Pulmonary artery endothelial cell (primary cell): ENCODE results near the gene PTF1A. TPM values are rescaled to one million over a fixed set of nuclear protein-coding genes. Genes with fewer than 3 reads are reported as not detected.

Source experiments
- DNase-seq: peaks from one replicate; pipeline ENCODE4 v3.0.0-alpha.2; 2011; ENCODE audit warnings: low read depth, low spot score
- total RNA-seq: library from RNA; depleted of rRNA; stranded (reverse); fragments of >200 nt; gene quantifications from 2 replicates; pipeline ENCODE4 v1.2.3, GENCODE V29; 2014

The PTF1A gene, protein sequence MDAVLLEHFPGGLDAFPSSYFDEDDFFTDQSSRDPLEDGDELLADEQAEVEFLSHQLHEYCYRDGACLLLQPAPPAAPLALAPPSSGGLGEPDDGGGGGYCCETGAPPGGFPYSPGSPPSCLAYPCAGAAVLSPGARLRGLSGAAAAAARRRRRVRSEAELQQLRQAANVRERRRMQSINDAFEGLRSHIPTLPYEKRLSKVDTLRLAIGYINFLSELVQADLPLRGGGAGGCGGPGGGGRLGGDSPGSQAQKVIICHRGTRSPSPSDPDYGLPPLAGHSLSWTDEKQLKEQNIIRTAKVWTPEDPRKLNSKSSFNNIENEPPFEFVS
- total RNA-seq = not detected in 2 replicates

DNA sequence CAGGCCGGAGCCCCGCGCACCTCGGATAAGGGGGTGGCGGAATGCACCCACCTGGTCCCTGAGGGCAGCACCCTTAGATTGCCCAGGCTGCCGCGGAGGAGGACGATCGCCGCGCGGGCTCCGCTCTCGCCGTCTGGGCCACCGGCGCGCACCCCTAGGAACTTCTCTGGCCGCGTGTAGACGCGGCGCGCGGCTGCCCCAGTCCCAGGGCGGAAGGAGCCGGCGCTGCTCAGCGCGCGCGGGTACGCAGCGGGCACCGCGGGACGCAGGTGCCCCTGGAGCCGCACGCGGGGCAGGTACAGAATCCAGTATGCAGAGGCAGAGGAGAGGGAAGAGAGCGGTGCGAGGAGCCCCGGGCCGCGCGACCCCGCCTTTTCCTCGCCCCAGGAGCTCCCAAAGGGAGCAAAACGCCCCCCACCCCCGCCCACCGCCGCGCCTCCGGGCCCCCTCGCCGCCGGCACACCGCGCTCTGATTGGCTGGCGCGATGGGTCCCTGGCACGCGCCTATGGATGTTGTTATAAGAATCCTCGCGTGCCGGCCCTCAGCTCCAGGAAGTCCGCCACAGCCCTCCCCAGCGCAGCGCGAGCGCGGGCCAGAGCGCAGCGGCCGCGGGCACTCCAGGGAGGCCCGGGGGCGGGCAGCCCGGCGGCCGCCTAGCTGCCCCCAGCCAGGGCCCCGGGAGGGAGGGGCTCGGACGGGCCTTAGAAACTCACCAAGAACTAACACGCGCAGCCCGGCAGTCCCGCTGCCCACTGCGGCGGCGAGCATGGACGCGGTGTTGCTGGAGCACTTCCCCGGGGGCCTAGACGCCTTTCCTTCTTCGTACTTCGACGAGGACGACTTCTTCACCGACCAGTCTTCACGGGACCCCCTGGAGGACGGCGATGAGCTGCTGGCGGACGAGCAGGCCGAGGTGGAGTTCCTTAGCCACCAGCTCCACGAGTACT lies at the start of gene PTF1A:
Gene PTF1A, plus strand, starts transcription at position 549 of the 948 bp plus-strand sequence. Its CDS starts 219 bp downstream, at position 768.
- no peak for DNase-seq

DNA sequence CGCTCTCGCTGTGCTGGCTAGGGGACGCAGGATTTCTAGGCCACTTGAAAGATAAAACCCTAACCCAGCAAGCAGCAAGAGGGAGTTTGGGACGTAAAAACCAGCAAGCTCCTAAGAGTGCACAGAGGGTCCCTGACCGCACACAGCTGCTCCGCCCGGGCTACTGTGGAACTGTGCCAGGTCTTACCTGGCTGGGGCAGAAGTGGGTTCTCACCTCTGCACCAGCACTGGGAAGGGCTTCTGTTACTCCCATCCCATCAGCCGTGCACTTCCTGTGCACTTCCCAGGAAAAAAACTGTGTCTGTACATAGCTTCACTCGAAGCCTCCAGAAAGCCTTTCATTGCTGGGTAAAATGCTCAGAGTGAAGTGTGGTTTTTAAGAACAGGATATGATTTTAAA lies 45.9 kb upstream of the PTF1A start:
- no peak for DNase-seq

DNA sequence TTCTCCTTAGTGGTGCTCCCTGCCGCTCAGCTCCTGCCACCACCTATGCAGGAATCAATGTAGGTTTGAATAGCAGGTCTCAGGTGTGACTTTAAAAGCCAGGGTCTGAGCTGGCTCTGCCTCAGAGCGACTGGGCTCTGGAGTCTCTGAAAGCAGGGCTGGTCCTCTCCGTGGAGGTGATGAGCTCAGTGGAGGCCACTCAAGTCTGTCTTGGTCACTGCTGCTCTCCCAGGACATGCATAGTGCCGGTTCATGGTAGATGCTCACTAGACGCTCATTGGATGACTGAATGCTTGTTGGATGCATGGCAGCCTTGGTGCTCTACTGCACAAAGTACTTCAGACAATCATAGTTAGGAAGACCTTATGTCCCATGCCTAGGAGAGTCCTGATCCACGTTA lies 45.1 kb upstream of the PTF1A start:
- no peak for DNase-seq

DNA sequence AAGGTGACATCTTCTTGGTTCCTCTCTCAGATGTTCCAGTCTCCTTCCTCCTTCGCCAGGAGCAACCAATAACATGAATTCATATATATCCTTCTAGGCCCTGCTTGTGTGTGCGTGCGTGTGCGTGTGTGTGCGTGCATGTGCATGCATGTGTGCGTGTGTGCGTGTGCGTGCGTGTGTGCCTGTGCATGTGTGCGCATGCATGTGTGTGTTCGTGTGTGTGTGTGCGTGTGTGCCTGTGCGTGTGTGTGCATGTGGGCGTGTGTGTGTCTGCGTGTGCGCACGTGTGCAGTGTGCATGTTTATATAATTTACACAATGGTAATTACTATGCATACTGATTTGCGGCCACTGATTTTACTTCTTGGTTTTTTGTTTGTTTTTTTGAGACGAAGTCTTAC lies 43.9 kb upstream of the PTF1A start:
- DNase-seq = no peak

DNA sequence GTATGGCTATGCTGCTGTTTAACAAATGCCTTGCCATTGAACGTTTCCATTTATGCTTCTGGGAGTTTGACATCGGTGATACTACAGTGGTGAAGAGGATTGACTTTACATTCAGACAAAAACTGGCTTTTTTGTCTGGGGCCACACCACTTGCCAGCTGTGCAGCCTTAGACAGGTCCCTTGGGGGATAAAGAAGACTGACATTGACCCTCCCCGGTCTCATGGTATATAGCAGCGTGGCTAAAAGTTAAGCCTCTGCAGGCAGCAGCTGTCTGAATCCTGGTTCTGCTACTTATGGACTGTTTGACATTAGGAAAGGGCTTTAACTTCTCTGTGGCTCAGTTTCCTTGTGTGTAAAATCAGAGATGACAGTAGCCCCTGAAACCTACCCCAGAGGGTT lies 42.0 kb upstream of the PTF1A start:
- no peak for DNase-seq

DNA sequence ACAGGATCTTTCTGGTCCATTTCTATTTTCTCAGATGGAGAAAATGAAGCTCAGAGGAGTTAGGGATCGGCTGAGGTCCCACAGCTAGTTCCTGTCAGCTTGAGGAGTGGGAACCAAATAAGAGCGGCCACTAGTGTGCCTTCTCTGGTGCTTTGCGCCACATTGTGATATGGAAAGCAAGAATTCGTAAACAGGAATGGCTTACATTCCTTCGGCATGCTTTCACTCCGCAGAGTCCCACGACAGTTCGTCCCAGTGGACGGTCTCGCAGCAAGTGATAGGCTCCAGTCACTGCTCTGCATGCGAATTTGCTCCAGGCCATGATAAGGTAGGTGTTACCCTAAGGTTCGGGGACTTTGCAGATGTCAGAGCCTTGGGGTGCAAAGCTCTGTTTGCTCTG lies 41.5 kb upstream of the PTF1A start:
- DNase-seq = no peak

DNA sequence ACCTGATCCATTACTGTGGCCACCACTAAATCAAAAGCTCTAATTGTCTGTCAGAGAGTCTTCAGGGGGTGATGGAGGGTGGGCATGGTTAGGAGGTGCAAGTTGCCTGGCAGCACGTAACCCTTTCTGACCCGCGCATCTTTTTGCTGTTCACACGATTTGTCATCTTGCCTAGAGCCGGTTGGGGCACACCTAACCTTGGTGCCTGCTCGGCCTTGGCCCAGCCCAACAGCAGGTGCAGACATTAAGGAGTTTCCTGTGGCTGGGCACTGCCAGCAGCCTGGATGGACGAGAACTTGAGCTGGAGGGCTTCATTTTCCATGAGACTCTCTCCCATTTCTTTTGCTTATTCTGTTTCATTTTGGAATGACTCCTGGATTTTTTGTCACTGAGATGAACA lies 41.0 kb upstream of the PTF1A start:
- no peak for DNase-seq

DNA sequence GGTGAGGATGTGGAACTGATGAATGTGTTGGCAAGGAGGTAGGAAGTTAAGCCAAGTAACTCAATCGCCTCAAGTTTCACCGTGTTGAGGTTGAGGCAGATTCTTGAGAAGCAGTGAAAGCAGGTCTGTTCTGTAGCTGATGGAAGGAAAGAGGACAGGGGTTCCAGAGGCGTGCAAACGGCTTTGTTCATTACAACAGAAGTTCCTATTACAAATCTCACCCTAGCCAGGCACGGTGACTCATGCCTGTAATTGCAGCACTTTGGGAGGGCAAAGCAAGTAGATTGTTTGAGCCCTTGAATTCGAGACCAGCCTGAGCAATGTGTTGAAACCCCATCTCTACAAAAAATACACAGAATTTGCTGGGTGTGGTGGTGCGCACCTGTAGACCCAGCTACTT lies 36.9 kb upstream of the PTF1A start:
- no peak for DNase-seq

DNA sequence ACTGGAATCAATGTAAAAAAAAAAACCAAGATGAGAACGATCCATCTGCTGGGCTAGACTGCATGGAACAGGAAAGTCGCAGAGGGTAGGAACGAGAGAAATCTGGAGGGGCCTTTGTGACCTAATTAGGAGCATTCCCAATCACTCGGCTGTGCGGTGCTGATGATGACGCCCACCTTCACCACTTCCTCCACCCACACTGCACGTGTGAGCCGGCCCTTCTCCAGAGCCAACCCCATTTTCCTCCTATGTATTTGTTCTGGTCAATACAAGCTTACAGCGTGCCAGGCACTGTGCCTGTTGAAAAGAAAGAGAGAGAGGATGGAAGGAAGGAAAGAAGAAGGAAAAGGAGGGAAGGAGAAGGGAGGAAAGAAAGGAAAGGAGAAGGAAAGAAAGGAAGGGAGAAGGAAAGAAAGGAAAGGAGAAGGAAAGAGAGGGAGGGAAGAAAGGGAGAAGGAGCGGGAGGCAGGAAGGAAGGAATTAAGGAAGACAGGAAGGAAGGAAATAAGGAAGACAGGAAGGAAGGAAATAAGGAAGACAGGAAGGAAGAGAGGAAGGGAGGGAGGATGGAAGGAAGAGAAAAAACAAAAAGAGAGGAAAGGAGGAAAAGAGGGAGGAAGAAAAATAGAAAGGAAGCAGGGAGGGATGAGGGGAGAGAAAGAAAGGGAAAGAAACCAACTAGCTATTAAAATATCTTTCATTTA lies 35.5 kb upstream of the PTF1A start:
- DNase-seq = no peak

DNA sequence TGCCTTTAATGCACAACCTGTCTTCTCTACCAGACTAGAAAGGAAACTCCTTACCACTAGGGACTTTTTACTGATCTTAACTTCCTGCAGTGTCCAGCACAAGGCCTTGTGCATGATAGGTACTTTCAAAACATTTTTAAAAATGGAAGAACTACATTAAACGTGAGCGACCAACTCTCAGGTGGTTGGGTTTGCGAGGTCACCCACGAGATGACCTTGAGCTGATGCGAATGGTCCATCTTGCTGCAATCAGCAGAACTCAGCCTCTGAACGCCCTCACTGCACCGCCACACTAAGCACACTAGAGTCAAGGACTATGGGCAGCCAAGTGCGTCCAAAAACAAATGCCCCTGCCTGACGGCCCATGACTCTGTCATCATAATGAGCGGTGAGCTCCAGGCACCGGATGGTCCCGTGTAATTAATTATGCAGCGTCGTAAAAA lies 34.9 kb upstream of the PTF1A start:
- no peak for DNase-seq

DNA sequence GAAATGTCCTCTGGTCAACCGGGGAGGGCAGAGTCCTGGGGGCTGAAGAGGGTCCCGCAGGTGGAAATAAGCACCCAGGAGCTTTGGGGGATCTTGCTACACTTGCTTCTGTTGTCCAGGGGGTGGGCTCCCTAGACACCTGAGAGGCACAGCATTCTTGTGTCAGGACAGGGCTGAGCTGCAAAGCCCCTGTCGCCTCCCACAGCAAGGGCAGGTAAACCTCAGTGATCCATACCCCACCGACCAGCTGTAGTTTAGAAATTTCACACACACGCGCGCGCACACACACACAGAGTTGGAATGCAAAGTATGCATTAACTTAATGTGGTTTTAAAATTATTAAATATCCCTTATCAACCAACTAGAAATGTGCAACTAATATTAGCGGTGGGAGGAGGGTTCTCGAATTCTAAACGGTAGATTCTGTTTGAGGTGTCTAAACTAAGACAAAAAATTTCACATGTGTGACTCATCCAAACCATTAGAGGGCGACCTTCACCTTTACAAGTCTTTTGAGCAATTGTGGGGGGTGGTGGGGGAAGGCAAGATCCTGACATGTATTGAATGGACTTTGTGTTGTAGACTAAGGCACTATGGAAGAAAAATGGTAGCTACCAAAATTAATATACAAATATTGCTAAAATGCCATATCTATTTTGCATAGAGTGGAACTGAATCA lies 34.3 kb upstream of the PTF1A start:
- DNase-seq = no peak

DNA sequence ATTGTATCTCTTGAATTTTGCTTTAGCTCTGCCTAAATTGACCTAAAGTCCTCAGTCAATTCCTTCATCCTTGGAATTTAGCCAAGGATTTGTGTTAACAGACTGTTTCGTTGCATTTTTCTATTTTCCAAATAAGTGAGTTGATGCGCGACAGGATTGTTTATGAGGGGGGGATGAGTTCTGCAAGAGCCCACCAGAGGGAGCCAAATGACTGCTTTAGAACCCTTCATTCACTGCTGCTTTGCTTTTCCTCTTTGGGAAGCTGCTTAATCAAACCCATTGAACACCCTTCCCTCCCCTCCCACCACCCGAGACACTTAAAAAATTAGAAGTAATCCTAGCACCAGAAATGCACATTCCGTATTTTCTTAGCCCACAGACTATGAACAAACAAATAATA lies 33.7 kb upstream of the PTF1A start:
- peak; percentile 10 for DNase-seq

DNA sequence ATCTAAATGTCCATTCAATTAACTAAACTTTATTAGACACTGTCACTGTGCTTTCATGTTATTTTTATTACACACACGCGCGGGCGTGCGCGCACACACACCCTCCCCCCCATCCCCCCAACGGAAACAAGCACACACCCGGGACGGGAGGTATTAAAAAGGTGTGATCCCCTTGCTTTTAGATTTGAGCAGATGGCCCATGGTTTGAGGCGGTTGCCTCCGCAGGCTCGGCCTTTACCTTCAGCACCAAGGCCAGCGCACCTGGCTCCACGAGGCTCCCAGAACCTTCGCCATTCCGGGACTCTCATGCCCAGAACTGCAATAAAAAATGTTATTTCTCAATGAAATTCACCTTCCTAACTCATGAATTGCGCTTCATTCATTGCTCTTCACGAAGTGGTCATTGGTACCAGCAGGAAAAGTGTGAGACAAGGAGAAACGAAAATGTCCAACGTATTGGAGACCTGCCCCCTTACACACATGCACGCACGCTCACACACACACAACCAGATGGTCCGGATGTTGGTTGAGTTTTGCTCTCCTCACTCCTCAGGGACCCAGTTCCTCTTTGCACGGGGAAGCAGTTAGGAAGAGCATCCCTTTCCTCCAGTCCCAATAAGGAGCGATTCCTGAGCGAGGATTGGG lies 20.8 kb upstream of the PTF1A start:
- no peak for DNase-seq

DNA sequence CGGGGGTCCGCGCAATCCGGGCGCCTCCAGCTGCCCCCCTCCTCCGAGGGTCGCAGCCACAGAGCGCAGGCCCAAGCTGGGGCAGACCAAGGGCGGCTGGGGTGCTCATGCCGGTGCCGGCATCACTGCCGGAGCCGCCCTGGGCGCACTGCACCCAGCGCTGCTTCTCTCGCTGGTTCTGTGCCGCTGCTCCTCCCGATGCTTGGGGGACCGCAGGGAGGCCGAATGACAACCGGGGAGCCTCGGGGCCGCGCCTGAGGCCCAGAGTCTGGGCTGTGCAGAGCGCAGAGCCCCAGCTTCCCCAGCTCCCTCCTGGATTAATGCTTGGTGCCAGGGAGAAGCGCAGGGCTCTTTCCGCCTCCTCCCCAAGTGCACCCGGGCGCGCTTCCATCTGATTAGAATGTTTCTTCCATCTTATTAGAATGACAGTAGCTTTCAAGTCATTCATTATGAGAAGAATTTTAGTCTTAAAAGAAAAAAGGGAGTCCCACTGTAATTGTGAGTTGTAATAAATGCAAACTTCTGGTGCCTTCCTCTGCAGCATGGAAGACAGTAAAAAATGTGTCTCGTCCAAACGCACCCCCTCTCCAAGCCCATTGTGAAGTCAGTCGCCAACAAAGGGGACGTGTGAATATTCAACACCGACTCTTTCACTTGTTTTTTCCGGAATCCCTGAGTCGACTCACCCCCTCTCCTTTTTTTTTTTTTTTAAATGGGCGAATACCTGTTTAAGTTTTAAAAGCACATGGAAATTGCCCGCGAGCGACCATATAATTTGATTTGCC lies 19.5 kb upstream of the PTF1A start:
- DNase-seq = no peak

DNA sequence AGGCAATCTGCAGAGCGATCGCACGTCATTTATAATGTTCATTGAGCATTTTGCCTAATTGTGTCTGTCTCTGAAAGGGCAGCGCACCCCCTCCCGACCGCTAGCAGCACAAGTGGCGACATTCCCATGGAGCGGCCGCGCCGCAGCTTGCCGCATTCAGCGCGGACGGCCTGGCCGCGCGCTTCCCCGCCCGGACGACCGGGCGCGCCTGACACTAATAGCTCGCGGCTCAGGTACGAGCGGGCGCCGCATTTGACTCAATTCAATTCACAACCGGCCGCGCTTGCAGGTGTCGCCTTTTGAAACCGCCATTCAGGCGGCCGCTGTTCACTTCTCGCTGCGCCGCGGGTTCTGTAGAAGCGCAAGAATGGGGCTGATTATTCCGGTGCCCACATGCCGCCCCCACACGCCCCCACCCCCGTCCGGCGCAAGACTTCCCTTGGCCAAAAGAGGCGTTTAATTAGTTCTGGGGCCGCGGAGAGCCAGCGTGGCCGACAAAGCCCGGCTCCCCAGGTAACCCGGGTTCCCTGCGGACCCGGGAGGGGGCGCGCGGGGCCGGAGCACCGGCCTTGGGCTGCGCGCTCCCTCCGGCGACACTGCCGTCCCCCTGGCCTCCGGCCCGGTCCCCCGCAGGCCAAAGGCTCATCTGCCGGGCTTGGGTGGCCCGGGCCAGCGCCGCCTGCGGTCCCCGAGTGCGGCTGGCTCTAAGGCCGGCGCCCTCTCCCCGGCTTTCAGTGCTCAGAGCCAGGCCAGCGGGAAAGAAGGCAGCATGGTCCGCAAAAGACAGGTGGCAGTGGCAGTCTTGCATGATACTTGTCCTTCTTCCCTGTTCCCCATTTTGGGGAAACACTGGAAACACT lies 18.7 kb upstream of the PTF1A start:
- DNase-seq = no peak

DNA sequence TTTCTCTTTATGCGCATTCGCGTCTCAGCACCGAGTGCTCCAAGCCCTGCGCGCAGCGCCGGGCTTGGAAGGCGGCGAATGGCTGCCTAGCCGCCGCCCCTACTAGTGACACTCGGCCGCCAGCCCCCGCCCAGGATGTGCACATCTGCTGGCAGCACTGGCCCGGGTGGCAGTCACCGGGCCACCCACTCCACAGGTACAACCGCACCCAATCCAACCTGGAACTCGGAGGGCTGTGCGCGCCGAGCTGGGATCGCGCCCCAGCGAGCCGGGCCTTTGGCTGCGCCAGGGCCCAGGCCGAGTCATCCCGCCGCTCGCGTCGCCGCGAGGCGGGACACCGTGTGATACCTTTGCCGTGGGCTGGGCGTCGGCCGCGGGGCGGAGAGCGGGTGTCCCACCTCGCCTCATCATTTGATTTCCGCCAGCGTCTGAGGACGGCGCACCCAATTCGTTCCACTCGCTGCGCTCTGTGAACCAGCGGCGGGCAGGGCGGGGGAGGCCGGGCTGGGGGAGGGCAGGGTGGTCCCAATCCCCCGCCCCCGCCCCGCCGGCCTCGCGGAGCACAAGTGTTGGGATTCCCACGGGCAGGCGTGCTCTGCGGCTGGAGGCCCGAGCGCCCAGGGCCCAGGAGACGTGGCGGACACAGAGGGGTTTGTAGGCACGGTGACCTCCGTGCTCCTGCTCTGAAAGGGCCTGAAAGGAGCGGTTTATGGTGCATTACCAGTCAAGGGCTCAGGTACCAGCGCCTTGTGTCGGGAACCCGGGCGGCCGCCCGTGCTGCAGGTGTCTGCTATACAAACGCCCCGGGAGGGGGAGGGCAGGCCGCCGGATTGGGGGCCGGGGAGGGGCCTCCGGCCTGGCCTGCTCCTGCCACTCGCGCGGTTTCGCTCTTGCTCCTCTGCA lies 17.8 kb upstream of the PTF1A start:
- no peak for DNase-seq

DNA sequence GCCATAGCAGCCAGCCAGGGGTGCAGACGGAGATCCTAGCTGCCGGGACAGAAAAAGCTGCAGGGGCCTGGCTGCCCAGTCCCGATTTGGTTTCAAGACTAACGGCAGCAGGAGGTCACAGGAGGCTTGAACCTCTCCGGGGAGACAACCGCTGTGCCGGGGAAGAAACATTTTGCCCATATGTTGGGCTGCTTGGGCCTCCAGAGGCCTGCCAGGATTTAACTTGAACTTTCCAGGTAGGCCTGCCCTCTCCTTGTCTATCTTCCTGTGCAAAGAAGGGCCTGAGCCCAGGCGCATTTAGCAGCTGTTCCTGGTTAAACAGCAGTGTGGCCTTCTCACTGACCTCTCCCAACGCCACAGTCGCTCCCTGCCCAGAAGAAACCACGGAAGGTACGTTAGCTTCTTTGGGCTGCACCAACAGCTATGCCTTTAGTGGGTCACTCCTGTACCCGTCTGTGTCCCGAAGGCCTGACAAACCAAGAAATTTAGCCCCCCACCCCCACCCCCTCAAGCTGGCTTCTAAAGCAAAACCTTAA lies 17.1 kb upstream of the PTF1A start:
- no peak for DNase-seq

DNA sequence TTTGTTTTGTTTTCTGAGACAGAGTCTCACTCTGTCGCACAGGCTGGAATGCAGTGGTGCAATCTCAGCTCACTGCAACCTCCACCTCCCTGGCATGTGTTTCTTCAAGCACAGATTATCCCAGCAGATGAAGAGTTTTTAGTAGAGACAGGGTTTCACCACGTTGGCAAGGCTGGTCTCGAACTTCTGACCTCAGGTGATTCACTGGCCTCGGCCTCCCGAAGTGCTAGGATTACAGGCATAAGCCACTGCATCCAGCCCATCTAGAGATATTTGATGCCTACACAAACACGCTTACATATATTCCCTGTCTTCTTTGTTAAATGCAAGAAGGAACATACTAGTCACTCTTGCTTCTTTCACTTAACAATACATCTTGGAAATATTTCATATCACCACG lies 5.9 kb upstream of the PTF1A start:
- no peak for DNase-seq
